Measurements from ENCODE around the gene PRDM13.
A peak's percentile ranks its signal among the peaks of the same experiment; 100 is the strongest.
"Not testable (repeated sequence)": the region's sequence is repeated elsewhere in the genome, so short reads cannot be mapped to it uniquely, and the experiment has no call there.

The PRDM13 gene

GRCh38 chr6:99606656-99607415, at the start of gene PRDM13:
Gene PRDM13, plus strand, starts transcription at chr6:99606833. Its CDS starts 202 bp downstream, at chr6:99607035.
- DNase-seq: no peak

- no peak for DNase-seq
Measured at GRCh38 chr6:99559057-99559456, 47.6 kb upstream of the PRDM13 start.

GRCh38 chr6:99560668-99561067, 46.0 kb upstream of the PRDM13 start:
- DNase-seq: no peak

GRCh38 chr6:99563056-99563723, 43.4 kb upstream of the PRDM13 start:
- no peak for DNase-seq

GRCh38 chr6:99568103-99568933, 38.3 kb upstream of the PRDM13 start, which contains the start of gene CCNC:
Gene CCNC, minus strand, starts transcription at chr6:99568660. Its CDS starts 133 bp downstream, at chr6:99568527.
- DNase-seq: peak; percentile 99

GRCh38 chr6:99573980-99574617, 32.5 kb upstream of the PRDM13 start:
- no peak for DNase-seq

GRCh38 chr6:99575544-99576227, 30.9 kb upstream of the PRDM13 start:
- no peak for DNase-seq

GRCh38 chr6:99579781-99580180, 26.9 kb upstream of the PRDM13 start:
- no peak for DNase-seq

GRCh38 chr6:99587792-99588191, 18.8 kb upstream of the PRDM13 start:
- DNase-seq: no peak

- peak; percentile 87 for DNase-seq
Measured at GRCh38 chr6:99588618-99589289, 17.9 kb upstream of the PRDM13 start.

- DNase-seq: peak; percentile 64
Measured at GRCh38 chr6:99589290-99589672, 17.4 kb upstream of the PRDM13 start.

GRCh38 chr6:99589907-99590493, 16.6 kb upstream of the PRDM13 start:
- no peak for DNase-seq

- no peak for DNase-seq
Measured at GRCh38 chr6:99590728-99591672, 15.6 kb upstream of the PRDM13 start.

GRCh38 chr6:99591673-99592364, 14.8 kb upstream of the PRDM13 start:
- DNase-seq: no peak

- DNase-seq: no peak
Measured at GRCh38 chr6:99592900-99593299, 13.7 kb upstream of the PRDM13 start.

- not testable (repeated sequence) for DNase-seq
Measured at GRCh38 chr6:99594696-99595095, 11.9 kb upstream of the PRDM13 start.

GRCh38 chr6:99602520-99603420, 3.9 kb upstream of the PRDM13 start:
- no peak for DNase-seq

- DNase-seq: no peak
Measured at GRCh38 chr6:99603421-99604165, 3.0 kb upstream of the PRDM13 start.

Measured in NCI-H774 (cell line).